IMR-90 (cell line): ENCODE data around the gene ASTN2. TPM values are rescaled to one million over a fixed set of nuclear protein-coding genes. Genes with fewer than 3 reads are reported as not detected.

Source experiments
- ATAC-seq: fragments of 200-7000 bp; cut with Tn5 transposase; 2 replicates; pipeline ENCODE4 v1.9.1; 2020; ENCODE audit warnings: low read depth, mild to moderate bottlenecking, moderate library complexity
- BruUV-seq: library from RNA; stranded (reverse); fragments of 400-500 nt; replicated peaks from 2 replicates; lab custom pipeline; 2021; lab: Mats Ljungman, UMichigan
- CTCF ChIA-PET: fragments of 300-600 bp; formaldehyde crosslinking; extraction: SDS; loops from one replicate; lab custom pipeline; 2021; ENCODE audit warnings: antibody characterized with exemption; lab: Yijun Ruan, JAX
- POLR2A ChIA-PET: fragments of 300-600 bp; sonication (Branson Sonifier 250); formaldehyde crosslinking; loops from one replicate; lab custom pipeline; 2022; ENCODE audit warnings: antibody characterized with exemption; ENCODE audit not compliant: unreplicated experiment; lab: Charles Lee
- DNase-seq: peaks from one replicate; pipeline ENCODE4 v3.0.0; 2013
- H2AFZ ChIP-seq: replicated peaks from 2 replicates; pipeline ENCODE3; 2013; ENCODE audit warnings: low read length, mild to moderate bottlenecking; ENCODE audit not compliant: poor library complexity
- H2AK5ac ChIP-seq: 2 replicates; pipeline ENCODE4 v1.6.1; 2013; ENCODE audit warnings: low read depth, low read length, inconsistent platforms
- H2AK9ac ChIP-seq: replicated peaks from 2 replicates; pipeline ENCODE3; 2013; ENCODE audit warnings: mild to moderate bottlenecking, low read depth, low read length, moderate library complexity; ENCODE audit not compliant: poor library complexity
- H2BK120ac ChIP-seq: 2 replicates; pipeline ENCODE4 v1.6.1; 2013; ENCODE audit warnings: low read depth, low read length, inconsistent platforms
- H2BK15ac ChIP-seq: 3 replicates; pipeline ENCODE4 v1.6.1; 2013; ENCODE audit warnings: low read depth, low read length, inconsistent platforms
- H2BK20ac ChIP-seq: 2 replicates; pipeline ENCODE4 v1.6.1; 2013; ENCODE audit warnings: low read depth, mild to moderate bottlenecking, inconsistent platforms, low read length, moderate library complexity
- H2BK5ac ChIP-seq: 2 replicates; pipeline ENCODE4 v1.6.1; 2013; ENCODE audit warnings: mild to moderate bottlenecking, low read depth, low read length, inconsistent platforms; ENCODE audit not compliant: poor library complexity, severe bottlenecking
- H3K14ac ChIP-seq: replicated peaks from 2 replicates; pipeline ENCODE4 v1.6.1; 2013; ENCODE audit warnings: low read depth, low read length, inconsistent platforms
- H3K18ac ChIP-seq: 2 replicates; pipeline ENCODE4 v1.6.1; 2013; ENCODE audit warnings: low read depth, low read length, control low read depth
- H3K23ac ChIP-seq: 2 replicates; pipeline ENCODE4 v1.6.1; 2013; ENCODE audit warnings: low read depth, low read length, inconsistent platforms
- H3K27ac ChIP-seq: 2 replicates; pipeline ENCODE4 v1.5.1; 2013; ENCODE audit warnings: mild to moderate bottlenecking, control low read depth, low read length; ENCODE audit not compliant: insufficient read depth
- H3K27me3 ChIP-seq: 2 replicates; pipeline ENCODE4 v1.6.1; 2013; ENCODE audit warnings: low read length; ENCODE audit not compliant: control insufficient read depth, insufficient read depth
- H3K36me3 ChIP-seq: 2 replicates; pipeline ENCODE4 v1.6.1; 2013; ENCODE audit warnings: low read length, mixed read lengths; ENCODE audit not compliant: control insufficient read depth, insufficient read depth
- H3K4ac ChIP-seq: 2 replicates; pipeline ENCODE4 v1.6.1; 2013; ENCODE audit warnings: low read depth, low read length, inconsistent platforms
- H3K4me1 ChIP-seq: 2 replicates; pipeline ENCODE4 v1.6.1; 2013; ENCODE audit warnings: low read length, mixed read lengths; ENCODE audit not compliant: control insufficient read depth, insufficient read depth
- H3K4me2 ChIP-seq: 2 replicates; pipeline ENCODE4 v1.6.1; 2013; ENCODE audit warnings: low read depth, mild to moderate bottlenecking, control low read depth, low read length, moderate library complexity
- H3K4me3 ChIP-seq: 2 replicates; pipeline ENCODE4 v1.5.1; 2013; ENCODE audit warnings: low read depth, mild to moderate bottlenecking, control low read depth, low read length, moderate library complexity; ENCODE audit not compliant: insufficient read depth
- H3K56ac ChIP-seq: 2 replicates; pipeline ENCODE4 v1.6.1; 2013; ENCODE audit warnings: low read length, inconsistent platforms; ENCODE audit not compliant: insufficient read depth; ENCODE audit errors: extremely low read depth
- H3K79me1 ChIP-seq, 2 experiments: 2 replicates each; pipeline ENCODE4 v1.6.1; 2013; ENCODE audit warnings: low read length in 2 of 2, inconsistent platforms in 1 of 2, low read depth in 1 of 2
- H3K9ac ChIP-seq: 2 replicates; pipeline ENCODE4 v1.6.1; 2013; ENCODE audit warnings: low read depth, low read length, control low read depth
- H3K9me1 ChIP-seq: 2 replicates; pipeline ENCODE4 v1.6.1; 2013; ENCODE audit warnings: low read length, inconsistent platforms; ENCODE audit not compliant: insufficient read depth
- H3K9me3 ChIP-seq: 2 replicates; pipeline ENCODE4 v1.6.1; 2013; ENCODE audit warnings: low read length; ENCODE audit not compliant: control insufficient read depth, insufficient read depth
- H4K20me1 ChIP-seq: 2 replicates; pipeline ENCODE4 v1.6.1; 2013; ENCODE audit warnings: low read length, inconsistent platforms; ENCODE audit not compliant: insufficient read depth
- H4K5ac ChIP-seq: 2 replicates; pipeline ENCODE4 v1.6.1; 2013; ENCODE audit warnings: mild to moderate bottlenecking, low read depth, low read length, control low read depth
- H4K8ac ChIP-seq, 2 experiments: 2 replicates each; pipeline ENCODE4 v1.6.1; 2013; ENCODE audit warnings: low read depth in 2 of 2, low read length in 2 of 2, control low read depth in 1 of 2, inconsistent platforms in 1 of 2
- H4K91ac ChIP-seq: 2 replicates; pipeline ENCODE4 v1.6.1; 2013; ENCODE audit warnings: low read depth, low read length, inconsistent platforms; ENCODE audit not compliant: insufficient read depth
- BHLHE40 ChIP-seq: fragments of 150-350 bp; IDR thresholded peaks from 2 replicates; pipeline ENCODE4 v1.6.1; 2016; ENCODE audit warnings: mild to moderate bottlenecking, low read depth, low read length
- CEBPB ChIP-seq: IDR thresholded peaks from 2 replicates; pipeline ENCODE4 v1.6.1; 2012; ENCODE audit warnings: low read depth, low read length, improper control_type of control experiment
- CHD1 ChIP-seq: IDR thresholded peaks from 2 replicates; pipeline ENCODE4 v1.6.1; 2012; ENCODE audit warnings: low read depth, low read length, improper control_type of control experiment
- CTCF ChIP-seq: conservative IDR thresholded peaks from 2 replicates; pipeline ENCODE4 v1.5.1; 2012; ENCODE audit warnings: mild to moderate bottlenecking, low read depth, low read length, improper control_type of control experiment
- ELK1 ChIP-seq: fragments of 150-350 bp; IDR thresholded peaks from 2 replicates; pipeline ENCODE4 v1.6.1; 2016; ENCODE audit warnings: low read depth, mild to moderate bottlenecking, low read length, moderate library complexity, borderline replicate concordance
- FOS ChIP-seq: fragments of 150-350 bp; IDR thresholded peaks from 2 replicates; pipeline ENCODE4 v1.6.1; 2016; ENCODE audit warnings: low read depth, low read length
- MAFK ChIP-seq: IDR thresholded peaks from 2 replicates; pipeline ENCODE4 v1.6.1; 2012; ENCODE audit warnings: low read depth, low read length, improper control_type of control experiment
- MAZ ChIP-seq: IDR thresholded peaks from 2 replicates; pipeline ENCODE4 v1.6.1; 2012; ENCODE audit warnings: low read depth, mild to moderate bottlenecking, low read length, improper control_type of control experiment, moderate library complexity, borderline replicate concordance
- MXI1 ChIP-seq: IDR thresholded peaks from 2 replicates; pipeline ENCODE4 v1.6.1; 2012; ENCODE audit warnings: low read depth, mild to moderate bottlenecking, low read length, moderate library complexity, borderline replicate concordance
- NFE2L2 ChIP-seq: fragments of 150-350 bp; IDR thresholded peaks from 2 replicates; pipeline ENCODE4 v1.6.1; 2016; ENCODE audit warnings: low read depth, mild to moderate bottlenecking, low read length
- POLR2A ChIP-seq: IDR thresholded peaks from 2 replicates; pipeline ENCODE4 v1.6.1; 2012; ENCODE audit warnings: mild to moderate bottlenecking, low read depth, low read length
- RAD21 ChIP-seq: IDR thresholded peaks from 2 replicates; pipeline ENCODE4 v1.6.1; 2012; ENCODE audit warnings: low read length, improper control_type of control experiment
- RCOR1 ChIP-seq: IDR thresholded peaks from 2 replicates; pipeline ENCODE4 v1.6.1; 2012; ENCODE audit warnings: mild to moderate bottlenecking, low read length, improper control_type of control experiment; ENCODE audit not compliant: insufficient replicate concordance
- RFX5 ChIP-seq: IDR thresholded peaks from 2 replicates; pipeline ENCODE4 v1.8.0; 2012; ENCODE audit warnings: low read depth, mild to moderate bottlenecking, low read length, moderate library complexity
- SMC3 ChIP-seq: fragments of 150-350 bp; IDR thresholded peaks from 2 replicates; pipeline ENCODE4 v1.6.1; 2016; ENCODE audit warnings: low read depth, mild to moderate bottlenecking, antibody characterized with exemption, low read length, moderate library complexity
- USF2 ChIP-seq: fragments of 150-350 bp; IDR thresholded peaks from 2 replicates; pipeline ENCODE4 v1.6.1; 2017; ENCODE audit warnings: mild to moderate bottlenecking, antibody characterized with exemption, low read length, low read depth
- WGBS, 2 experiments: methylation state at CpG; one replicate each; pipeline versions ENCODE4 v1.1.5 to v1.1.7; 2013; ENCODE audit warnings: missing lambda C conversion rate in 2 of 2; ENCODE audit not compliant: insufficient read length in 1 of 2; ENCODE audit errors: extremely low coverage in 2 of 2; 5-methylcytosine and 5-hydroxymethylcytosine counted together
- dilution Hi-C: fragments of 300-500 bp; cut with HindIII; formaldehyde crosslinking; loops from one replicate; pipeline ENCODE4 v1.14.3; 2018; ENCODE audit warnings: low sequenced_read_pairs; ENCODE audit not compliant: unreplicated experiment
- in situ Hi-C: fragments of 300-500 bp; cut with MboI; formaldehyde crosslinking; loops from 3 replicates; pipeline ENCODE4 v1.14.3; 2019; ENCODE audit warnings: low sequenced_read_pairs, inconsistent platforms, mixed read lengths
- intact Hi-C: fragments of 100-400 bp; cut with micrococcal nuclease; formaldehyde crosslinking; loops from 2 replicates; pipeline ENCODE4 v1.10.0; 2022
- polyA plus RNA-seq, 3 experiments: library from polyadenylated mRNA; depleted of rRNA; stranded (reverse); fragments of >200 nt; gene quantifications; 2 replicates each; pipeline ENCODE4 v1.2.3, GENCODE V29; 2012; ENCODE audit warnings: low replicate concordance in 1 of 3
- total RNA-seq: library from RNA; depleted of rRNA; stranded (reverse); fragments of >200 nt; gene quantifications from 2 replicates; pipeline ENCODE4 v1.2.3, GENCODE V29; 2012

Gene ASTN2
- total and polyA plus RNA-seq, 2 of the 4 experiments (the other 2 are of a cell fraction): 3.8 to 6.8 TPM

GRCh38 chr9:117170567-117170966 lies 244.3 kb downstream of the ASTN2 start:
- dilution Hi-C loops (no loop called here), in situ Hi-C loops (no loop called here), intact Hi-C loops (no loop called here)
- no peaks in the 10 kb centered on the region for H3K9me3 ChIP-seq
- H4K5ac ChIP-seq: no peak overlapping the region
- no peak overlapping the region for H2BK5ac ChIP-seq
- ChIA-PET POLR2A (no interaction called here), CTCF (no interaction called here)
- BruUV-seq: no TSS peak
- no peak overlapping the region for H3K23ac ChIP-seq
- no peak overlapping the region for H2AK5ac ChIP-seq
- WGBS, 2 experiments: no CpG with 5 or more reads among the region's 2 CpGs
- H2BK15ac ChIP-seq: no peak overlapping the region
- no peak overlapping the region for H3K27ac ChIP-seq
- H4K20me1 ChIP-seq: no peaks in the 10 kb centered on the region
- no peak overlapping the region for H2AFZ ChIP-seq
- DNase-seq (no peak), ATAC-seq (no peak)
- no peak overlapping the region for H3K18ac ChIP-seq
- H3K9ac ChIP-seq: no peak overlapping the region
- no peak overlapping the region for H2AK9ac ChIP-seq
- no peak overlapping the region for H3K14ac ChIP-seq
- no peak overlapping the region for H2BK120ac ChIP-seq
- H3K9me1 ChIP-seq: no peaks in the 10 kb centered on the region
- TF ChIP-seq ELK1: no peak
- TF ChIP-seq USF2: no peak
- TF ChIP-seq MXI1: no peak
- no peak for TF ChIP-seq MAFK
- TF ChIP-seq RCOR1: no peak
- no peak for TF ChIP-seq RAD21
- no peak for TF ChIP-seq CEBPB
- TF ChIP-seq FOS: no peak
- TF ChIP-seq BHLHE40: no peak
- no peak for TF ChIP-seq RFX5
- no peak for TF ChIP-seq CTCF
- no peak for TF ChIP-seq MAZ
- TF ChIP-seq POLR2A: no peak
- no peak for TF ChIP-seq NFE2L2
- TF ChIP-seq CHD1: no peak
- TF ChIP-seq SMC3: no peak
- no peak overlapping the region for H3K4me3 ChIP-seq
- no peaks in the 10 kb centered on the region for H3K79me1 ChIP-seq
- H4K8ac ChIP-seq: no peak overlapping the region
- H3K36me3 ChIP-seq: no peaks in the 10 kb centered on the region
- H2BK20ac ChIP-seq: no peak overlapping the region
- no peak overlapping the region for H4K91ac ChIP-seq
- no peak overlapping the region for H3K4ac ChIP-seq
- no peak overlapping the region for H3K56ac ChIP-seq
- no peaks in the 10 kb centered on the region for H3K27me3 ChIP-seq
- no peaks in the 10 kb centered on the region for H3K4me1 ChIP-seq
- H3K4me2 ChIP-seq: no peak overlapping the region
